ENCODE measurements around the gene SLC49A3.

Gene SLC49A3

GRCh38 chr4:634599-634985, 54.4 kb downstream of the SLC49A3 start:
- no peak for DNase-seq (ENCODE audit: low read depth in 4 of 4, low spot score in 1 of 4)

- no peak for DNase-seq (ENCODE audit: low read depth in 4 of 4, low spot score in 1 of 4)
Observed at GRCh38 chr4:633976-634598, 54.9 kb downstream of the SLC49A3 start.

- no peak for DNase-seq (ENCODE audit: low read depth in 4 of 4, low spot score in 1 of 4)
Observed at GRCh38 chr4:633406-633805, 55.5 kb downstream of the SLC49A3 start.

GRCh38 chr4:632926-633325, 56.0 kb downstream of the SLC49A3 start:
- no peak for DNase-seq (ENCODE audit: low read depth in 4 of 4, low spot score in 1 of 4)

- no peak for DNase-seq (ENCODE audit: low read depth in 4 of 4, low spot score in 1 of 4)
Observed at GRCh38 chr4:632196-632790, 56.7 kb downstream of the SLC49A3 start.

Measured in stimulated activated CD4-positive, alpha-beta T cell treated with anti-CD3 and anti-CD28 coated beads, Interleukin-1b, Interleukin-23, amount 100 ng/mL, for 24 hours (primary cell).